PFSK-1 (cell line): Measurements from ENCODE around the gene KCNG3.

Experiments used
- TAF1 ChIP-seq: IDR thresholded peaks from 2 replicates; pipeline ENCODE4 v1.6.1; 2012; ENCODE audit warnings: low read length, control low read depth, borderline replicate concordance; ENCODE audit not compliant: insufficient read depth
- TF ChIP-seq, protein P1 (sequence below), 2 experiments: IDR thresholded peaks; 2 replicates each; pipeline versions ENCODE4 v1.6.1 to v1.8.0; 2011 to 2012; ENCODE audit warnings: low read depth in 2 of 2, low read length in 2 of 2, control low read depth in 1 of 2, inconsistent platforms in 1 of 2, mild to moderate bottlenecking in 1 of 2, moderate library complexity in 1 of 2; ENCODE audit not compliant: insufficient read depth in 1 of 2

DNA sequence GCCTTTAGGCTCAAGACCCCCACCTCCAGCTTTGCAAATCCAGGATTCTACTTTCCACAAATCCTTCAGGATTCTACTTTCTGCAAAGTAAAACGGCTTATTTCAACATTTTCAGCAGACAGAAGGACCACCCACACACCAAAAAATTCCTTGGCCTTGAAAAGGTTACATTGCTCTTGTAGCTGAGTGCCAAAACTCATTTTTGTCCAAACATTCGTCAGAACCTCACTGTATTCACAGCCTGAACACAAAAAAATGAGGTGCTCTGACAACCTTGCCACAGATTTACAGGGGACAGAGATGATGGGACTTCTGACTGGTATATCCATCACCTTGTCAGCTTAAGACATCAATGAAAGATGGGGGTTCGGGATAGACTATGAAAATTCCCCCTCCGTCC, 69.7 kb downstream of the KCNG3 start:
- TF ChIP-seq TAF1, result no peak
- TF ChIP-seq, protein P1, sequence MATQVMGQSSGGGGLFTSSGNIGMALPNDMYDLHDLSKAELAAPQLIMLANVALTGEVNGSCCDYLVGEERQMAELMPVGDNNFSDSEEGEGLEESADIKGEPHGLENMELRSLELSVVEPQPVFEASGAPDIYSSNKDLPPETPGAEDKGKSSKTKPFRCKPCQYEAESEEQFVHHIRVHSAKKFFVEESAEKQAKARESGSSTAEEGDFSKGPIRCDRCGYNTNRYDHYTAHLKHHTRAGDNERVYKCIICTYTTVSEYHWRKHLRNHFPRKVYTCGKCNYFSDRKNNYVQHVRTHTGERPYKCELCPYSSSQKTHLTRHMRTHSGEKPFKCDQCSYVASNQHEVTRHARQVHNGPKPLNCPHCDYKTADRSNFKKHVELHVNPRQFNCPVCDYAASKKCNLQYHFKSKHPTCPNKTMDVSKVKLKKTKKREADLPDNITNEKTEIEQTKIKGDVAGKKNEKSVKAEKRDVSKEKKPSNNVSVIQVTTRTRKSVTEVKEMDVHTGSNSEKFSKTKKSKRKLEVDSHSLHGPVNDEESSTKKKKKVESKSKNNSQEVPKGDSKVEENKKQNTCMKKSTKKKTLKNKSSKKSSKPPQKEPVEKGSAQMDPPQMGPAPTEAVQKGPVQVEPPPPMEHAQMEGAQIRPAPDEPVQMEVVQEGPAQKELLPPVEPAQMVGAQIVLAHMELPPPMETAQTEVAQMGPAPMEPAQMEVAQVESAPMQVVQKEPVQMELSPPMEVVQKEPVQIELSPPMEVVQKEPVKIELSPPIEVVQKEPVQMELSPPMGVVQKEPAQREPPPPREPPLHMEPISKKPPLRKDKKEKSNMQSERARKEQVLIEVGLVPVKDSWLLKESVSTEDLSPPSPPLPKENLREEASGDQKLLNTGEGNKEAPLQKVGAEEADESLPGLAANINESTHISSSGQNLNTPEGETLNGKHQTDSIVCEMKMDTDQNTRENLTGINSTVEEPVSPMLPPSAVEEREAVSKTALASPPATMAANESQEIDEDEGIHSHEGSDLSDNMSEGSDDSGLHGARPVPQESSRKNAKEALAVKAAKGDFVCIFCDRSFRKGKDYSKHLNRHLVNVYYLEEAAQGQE (IDR thresholded peaks at IDR 0.05; ENCODE audit: insufficient read depth in 1 of 2, low read depth in 2 of 2, low read length in 2 of 2), result no peak
